Lower lobe of right lung (tissue), 2 donors: Measurements from ENCODE around the gene IGFL4. TPM values are rescaled to one million over a fixed set of nuclear protein-coding genes. Genes with fewer than 3 reads are reported as not detected.
A peak's percentile ranks its signal among the peaks of the same experiment; 100 is the strongest.

Experiments
- ATAC-seq, 2 donors: fragments of 200-7000 bp; cut with Tn5 transposase; one replicate each; pipeline ENCODE4 v1.9.1; 2020 to 2022; ENCODE audit warnings: mild to moderate bottlenecking in 2 of 2, moderate library complexity in 2 of 2
- DNase-seq: peaks from one replicate; pipeline ENCODE4 v3.0.0-alpha.2; 2020
- H3K27ac ChIP-seq: fragments of 200-600 bp; one replicate; pipeline ENCODE4 v1.8.0; 2022
- H3K27me3 ChIP-seq: fragments of 200-600 bp; one replicate; pipeline ENCODE4 v1.8.0; 2022; ENCODE audit warnings: low read depth
- H3K36me3 ChIP-seq: fragments of 200-600 bp; one replicate; pipeline ENCODE4 v1.8.0; 2022; ENCODE audit warnings: mild to moderate bottlenecking
- H3K4me1 ChIP-seq: fragments of 200-600 bp; one replicate; pipeline ENCODE4 v1.8.0; 2022
- H3K4me3 ChIP-seq: fragments of 200-600 bp; one replicate; pipeline ENCODE4 v1.8.0; 2022; ENCODE audit warnings: mild to moderate bottlenecking
- H3K9me3 ChIP-seq: fragments of 200-600 bp; one replicate; pipeline ENCODE4 v1.8.0; 2022
- intact Hi-C: fragments of 100-400 bp; cut with DNase I; formaldehyde crosslinking; loops from one replicate; pipeline ENCODE4 v1.11.0; 2022
- total RNA-seq: library from RNA; stranded (reverse); fragmentation: NEBNext Ultra II Directional; extraction: Animal tissue kit (Norgen Biotek cat#: 25700); gene quantifications from one replicate; pipeline ENCODE4 v1.2.1, GENCODE V29; 2021
- TF ChIP-seq, protein P1 (sequence below): fragments of 200-600 bp; IDR thresholded peaks from one replicate; pipeline ENCODE4 v1.8.0; 2022; ENCODE audit warnings: antibody characterized with exemption, mild to moderate bottlenecking
- donor health status: DM: no; HTN: yes; CAD: no; lungs with severe emphysema.

The IGFL4 gene
- total RNA-seq, 1 donor from 2014 or later: not detected

DNA sequence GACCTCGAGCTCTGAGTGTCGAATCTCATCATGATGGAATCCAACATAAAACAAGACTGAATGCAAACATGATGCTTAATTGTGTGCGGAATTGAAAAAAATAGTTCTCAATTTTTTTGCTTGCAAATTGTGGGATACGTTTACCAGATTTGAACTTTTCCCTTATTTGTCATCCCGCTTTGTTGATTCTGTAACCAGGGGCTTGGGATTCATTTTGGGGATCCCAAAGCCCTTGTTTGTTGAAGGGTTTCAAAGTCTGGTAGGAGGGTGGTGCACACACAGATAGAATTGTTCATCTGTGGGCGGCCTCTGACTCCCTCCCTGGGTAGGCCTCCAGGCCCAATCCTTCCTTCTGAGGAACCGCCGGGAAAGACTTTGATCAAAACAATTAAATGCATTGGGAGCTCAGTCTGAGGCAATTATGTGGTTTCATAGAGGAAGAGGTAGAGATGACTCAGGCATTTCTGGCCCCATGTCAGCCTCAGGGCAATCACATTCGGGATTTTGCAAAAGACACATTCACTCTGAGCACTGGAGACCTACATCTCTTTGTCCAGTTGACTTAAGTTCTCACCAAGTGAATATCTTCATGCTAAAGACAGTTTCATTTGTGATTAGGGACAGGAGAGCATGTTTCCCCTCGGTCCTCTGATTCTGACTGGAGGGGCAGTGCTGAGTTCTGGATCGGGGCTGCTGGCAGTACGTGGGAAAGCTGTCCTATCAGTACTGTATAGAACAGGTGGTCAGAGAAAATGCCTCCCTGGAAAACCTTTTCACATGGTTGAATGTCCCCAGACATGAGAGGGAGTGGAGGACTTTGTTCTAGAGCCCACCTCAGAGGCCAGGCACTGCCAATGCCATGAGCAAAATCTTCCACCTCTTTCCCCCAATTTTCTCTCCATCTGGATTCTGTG is 27.8 kb upstream of the IGFL4 start:
- TF ChIP-seq, protein P1, sequence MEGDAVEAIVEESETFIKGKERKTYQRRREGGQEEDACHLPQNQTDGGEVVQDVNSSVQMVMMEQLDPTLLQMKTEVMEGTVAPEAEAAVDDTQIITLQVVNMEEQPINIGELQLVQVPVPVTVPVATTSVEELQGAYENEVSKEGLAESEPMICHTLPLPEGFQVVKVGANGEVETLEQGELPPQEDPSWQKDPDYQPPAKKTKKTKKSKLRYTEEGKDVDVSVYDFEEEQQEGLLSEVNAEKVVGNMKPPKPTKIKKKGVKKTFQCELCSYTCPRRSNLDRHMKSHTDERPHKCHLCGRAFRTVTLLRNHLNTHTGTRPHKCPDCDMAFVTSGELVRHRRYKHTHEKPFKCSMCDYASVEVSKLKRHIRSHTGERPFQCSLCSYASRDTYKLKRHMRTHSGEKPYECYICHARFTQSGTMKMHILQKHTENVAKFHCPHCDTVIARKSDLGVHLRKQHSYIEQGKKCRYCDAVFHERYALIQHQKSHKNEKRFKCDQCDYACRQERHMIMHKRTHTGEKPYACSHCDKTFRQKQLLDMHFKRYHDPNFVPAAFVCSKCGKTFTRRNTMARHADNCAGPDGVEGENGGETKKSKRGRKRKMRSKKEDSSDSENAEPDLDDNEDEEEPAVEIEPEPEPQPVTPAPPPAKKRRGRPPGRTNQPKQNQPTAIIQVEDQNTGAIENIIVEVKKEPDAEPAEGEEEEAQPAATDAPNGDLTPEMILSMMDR: no peak
- Histone ChIP-seq H3K36me3 (no peaks in the 10 kb centered on the region), H3K27me3 (peaks cover 54% of the 10 kb centered on the region), H3K27ac (no peak overlapping the region), H3K9me3 (no peaks in the 10 kb centered on the region), H3K4me1 (no peaks in the 10 kb centered on the region), H3K4me3 (no peak overlapping the region)
- ATAC-seq (peak in 1 of 2 donors; percentile 42), DNase-seq (no peak)
- intact Hi-C loops: no loop called here

GRCh38 chr19:46067691-46068090 is 26.9 kb upstream of the IGFL4 start:
- H3K27ac ChIP-seq: no peak overlapping the region
- no peak for ATAC-seq
- DNase-seq: no peak
- no peaks in the 10 kb centered on the region for H3K4me1 ChIP-seq
- no peaks in the 10 kb centered on the region for H3K9me3 ChIP-seq
- no peak overlapping the region for H3K4me3 ChIP-seq
- peaks cover 57% of the 10 kb centered on the region for H3K27me3 ChIP-seq
- intact Hi-C loops: no loop called here
- TF ChIP-seq, protein P1: no peak
- no peaks in the 10 kb centered on the region for H3K36me3 ChIP-seq

GRCh38 chr19:46066471-46066870 is 25.7 kb upstream of the IGFL4 start:
- no peaks in the 10 kb centered on the region for H3K4me1 ChIP-seq
- no peak overlapping the region for H3K27ac ChIP-seq
- TF ChIP-seq, protein P1: no peak
- no peak overlapping the region for H3K4me3 ChIP-seq
- no peaks in the 10 kb centered on the region for H3K36me3 ChIP-seq
- no peak for ATAC-seq
- H3K9me3 ChIP-seq: no peaks in the 10 kb centered on the region
- H3K27me3 ChIP-seq: peaks cover 57% of the 10 kb centered on the region
- intact Hi-C loops: no loop called here
- DNase-seq: no peak

DNA sequence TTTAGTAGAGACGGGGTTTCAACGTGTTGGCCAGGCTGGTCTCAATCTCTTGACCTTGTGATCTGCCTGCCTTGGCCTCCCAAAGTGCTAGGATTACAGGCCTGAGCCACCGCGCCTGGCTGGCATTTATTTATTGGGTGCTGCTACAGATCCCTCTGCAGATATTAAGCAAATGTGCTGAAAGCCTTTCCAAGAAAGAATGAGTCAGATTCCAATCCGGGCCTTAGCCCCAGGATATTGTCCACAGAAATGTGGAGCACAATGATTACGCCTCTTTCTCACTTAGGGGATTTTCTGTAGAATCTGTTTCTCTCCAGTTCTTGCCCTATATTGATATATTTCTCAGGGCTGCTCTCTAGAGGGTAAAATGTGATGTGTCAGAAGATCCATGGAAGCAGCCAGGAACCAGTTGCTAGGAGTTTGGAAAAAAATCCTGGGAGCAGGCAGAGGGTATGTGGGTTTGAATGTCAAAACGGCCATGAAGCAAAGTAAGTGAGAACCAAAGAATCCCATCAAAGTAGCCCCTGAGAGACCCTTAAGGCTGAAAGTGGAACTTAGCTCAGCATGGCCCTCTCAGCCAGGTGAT is 24.8 kb upstream of the IGFL4 start:
- no peaks in the 10 kb centered on the region for H3K36me3 ChIP-seq
- DNase-seq (no peak), ATAC-seq (no peak)
- TF ChIP-seq, protein P1: no peak
- no peaks in the 10 kb centered on the region for H3K9me3 ChIP-seq
- no peak overlapping the region for H3K4me3 ChIP-seq
- intact Hi-C loops: no loop called here
- peaks cover 50% of the 10 kb centered on the region for H3K27me3 ChIP-seq
- no peaks in the 10 kb centered on the region for H3K4me1 ChIP-seq
- no peak overlapping the region for H3K27ac ChIP-seq

GRCh38 chr19:46063201-46063600 is 22.4 kb upstream of the IGFL4 start:
- TF ChIP-seq, protein P1: no peak
- Histone ChIP-seq H3K27me3 (peaks cover 39% of the 10 kb centered on the region), H3K9me3 (no peaks in the 10 kb centered on the region), H3K4me1 (no peaks in the 10 kb centered on the region), H3K4me3 (no peak overlapping the region), H3K36me3 (no peaks in the 10 kb centered on the region), H3K27ac (no peak overlapping the region)
- intact Hi-C loops: no loop called here
- no peak for DNase-seq
- ATAC-seq: no peak
